ENCODE results near the gene PCDHGA4. TPM values are rescaled to one million over a fixed set of nuclear protein-coding genes. Genes with fewer than 3 reads are reported as not detected.
"Not testable (repeated sequence)": the region's sequence is repeated elsewhere in the genome, so short reads cannot be mapped to it uniquely, and the experiment has no call there.

PCDHGA4 gene
- polyA plus RNA-seq, 1 donor: 2.6 TPM

GRCh38 chr5:141383345-141383744, 28.5 kb downstream of the PCDHGA4 start:
- no peak for DNase-seq

- DNase-seq: no peak
Measured at GRCh38 chr5:141384471-141385267, 29.8 kb downstream of the PCDHGA4 start.

GRCh38 chr5:141387557-141388311, 32.9 kb downstream of the PCDHGA4 start, which contains the start of gene PCDHGB4:
Gene PCDHGB4, plus strand, starts transcription at chr5:141387698. Its CDS starts 187 bp downstream, at chr5:141387885.
- DNase-seq: not testable (repeated sequence)

GRCh38 chr5:141388661-141389060, 33.8 kb downstream of the PCDHGA4 start:
- no peak for DNase-seq

- no peak for DNase-seq
Measured at GRCh38 chr5:141389153-141390042, 34.6 kb downstream of the PCDHGA4 start.

GRCh38 chr5:141392429-141393198, 37.8 kb downstream of the PCDHGA4 start, which contains the start of gene PCDHGA8:
Gene PCDHGA8, plus strand, starts transcription at chr5:141392633. Its CDS starts 181 bp downstream, at chr5:141392814.
- no peak for DNase-seq

- no peak for DNase-seq
Measured at GRCh38 chr5:141393267-141393666, 38.4 kb downstream of the PCDHGA4 start.

GRCh38 chr5:141394401-141395187, 39.8 kb downstream of the PCDHGA4 start:
- not testable (repeated sequence) for DNase-seq

- not testable (repeated sequence) for DNase-seq
Measured at GRCh38 chr5:141397756-141398551, 43.1 kb downstream of the PCDHGA4 start, which contains the start of gene PCDHGB5. Gene PCDHGB5, plus strand, starts transcription at chr5:141397947. Its CDS starts 181 bp downstream, at chr5:141398128.

- no peak for DNase-seq
Measured at GRCh38 chr5:141398608-141399007, 43.8 kb downstream of the PCDHGA4 start.

- DNase-seq: no peak
Measured at GRCh38 chr5:141399555-141400258, 44.9 kb downstream of the PCDHGA4 start.

GRCh38 chr5:141402553-141403243, 47.9 kb downstream of the PCDHGA4 start, which contains the start of gene PCDHGA9:
Gene PCDHGA9, plus strand, starts transcription at chr5:141402778. Its CDS starts 175 bp downstream, at chr5:141402953.
- DNase-seq: no peak

GRCh38 chr5:141403387-141403786, 48.6 kb downstream of the PCDHGA4 start:
- no peak for DNase-seq
